ENCODE results near the gene KCNN4. TPM values are rescaled to one million over a fixed set of nuclear protein-coding genes. Genes with fewer than 3 reads are reported as not detected.

KCNN4 gene
- total RNA-seq, 6 experiments from 2014 or later = 0.18 to 1.4 (median 0.27) TPM; not detected in 1

- 86% methylated on average over 17 of the region's 37 CpGs for WGBS (ENCODE audit: insufficient coverage, low coverage, low lambda C conversion rate, missing lambda C conversion rate)
- Histone ChIP-seq H3K4me3 (no peak overlapping the region), H3K27ac (no peak overlapping the region), H3K27me3 (no peaks in the 10 kb centered on the region), H3K4me1 (no peaks in the 10 kb centered on the region), H3K9me3 (no peaks in the 10 kb centered on the region), H3K36me3 (no peaks in the 10 kb centered on the region)
- intact Hi-C loops (cut with DNase I) = no loop called here
- ATAC-seq (no peak), DNase-seq (no peak)
- TF ChIP-seq CTCF (IDR thresholded peaks at IDR 0.05) (no peak), POLR2A (IDR thresholded peaks at IDR 0.05) (no peak)
Measured at GRCh38 chr19:43719378-43719868, 61.4 kb downstream of the KCNN4 start.

- DNase-seq (no peak), ATAC-seq (no peak)
- no peaks in the 10 kb centered on the region for H3K36me3 ChIP-seq
- 70% methylated on average over 5 of the region's 60 CpGs for WGBS (ENCODE audit: insufficient coverage, low coverage, low lambda C conversion rate, missing lambda C conversion rate)
- no peaks in the 10 kb centered on the region for H3K27me3 ChIP-seq
- intact Hi-C loops (cut with DNase I) = no loop called here
- H3K9me3 ChIP-seq = no peaks in the 10 kb centered on the region
- no peak overlapping the region for H3K27ac ChIP-seq
- no peak overlapping the region for H3K4me3 ChIP-seq
- TF ChIP-seq CTCF (IDR thresholded peaks at IDR 0.05) (no peak), POLR2A (IDR thresholded peaks at IDR 0.05) (no peak)
- no peaks in the 10 kb centered on the region for H3K4me1 ChIP-seq
Measured at GRCh38 chr19:43718627-43719377, 62.0 kb downstream of the KCNN4 start.

Other genes starting within 250 kb of the KCNN4 start
- gene ZNF575, start 247.8 kb downstream of the KCNN4 start, total RNA-seq = under 1 TPM in 5 of 6 experiments, not detected in 1; 0.89 to 0.99 (median 0.95) TPM
- 1 to 10 TPM; 5.5 to 8.4 (median 7.5) TPM for gene XRCC1, start 205.4 kb downstream of the KCNN4 start, total RNA-seq
- 1 to 10 TPM in 1 of 6 experiments, under 1 TPM in 4, not detected in 1; 0.58 to 1.5 (median 0.81) TPM for gene PINLYP, start 205.2 kb downstream of the KCNN4 start, total RNA-seq
- gene IRGQ, start 184.8 kb downstream of the KCNN4 start, total RNA-seq = 10 to 100 TPM in 4 of 6 experiments, 1 to 10 TPM in 2; 9.1 to 18.6 (median 11.0) TPM
- 10 to 100 TPM in 4 of 6 experiments, 1 to 10 TPM in 2; 7.7 to 15.8 (median 10.3) TPM for gene ZNF576, start 184.4 kb downstream of the KCNN4 start, total RNA-seq
- under 1 TPM in 5 of 6 experiments, not detected in 1; 0.09 to 0.37 (median 0.18) TPM for gene SRRM5, start 168.9 kb downstream of the KCNN4 start, total RNA-seq
- gene ZNF428, start 161.3 kb downstream of the KCNN4 start, total RNA-seq = 10 to 100 TPM; 10.9 to 16.7 (median 13.3) TPM
- 1 to 10 TPM; 2.2 to 4.7 (median 3.7) TPM for gene CADM4, start 141.1 kb downstream of the KCNN4 start, total RNA-seq
- 10 to 100 TPM in 1 of 6 experiments, 1 to 10 TPM in 4, under 1 TPM in 1; 0.90 to 13.3 (median 2.3) TPM for gene PLAUR, start 110.8 kb downstream of the KCNN4 start, total RNA-seq
- not detected for gene IRGC, start 64.9 kb downstream of the KCNN4 start, total RNA-seq
- gene SMG9, start 26.0 kb downstream of the KCNN4 start, total RNA-seq = 10 to 100 TPM in 2 of 6 experiments, 1 to 10 TPM in 4; 6.5 to 13.5 (median 9.8) TPM
- under 1 TPM in 2 of 6 experiments, not detected in 4; 0.80 to 0.87 TPM for gene LYPD5, start 21.5 kb upstream of the KCNN4 start, total RNA-seq
- gene ZNF283, start 46.3 kb upstream of the KCNN4 start, total RNA-seq = 1 to 10 TPM; 1.7 to 4.0 (median 2.2) TPM
- gene ZNF404, start 103.0 kb upstream of the KCNN4 start, total RNA-seq = 1 to 10 TPM in 1 of 6 experiments, under 1 TPM in 4, not detected in 1; 0.26 to 1.4 (median 0.66) TPM
- 1 to 10 TPM; 2.9 to 5.4 (median 4.7) TPM for gene ZNF45, start 154.3 kb upstream of the KCNN4 start, total RNA-seq
- 1 to 10 TPM in 5 of 6 experiments, under 1 TPM in 1; 0.50 to 2.9 (median 1.6) TPM for gene ZNF221, start 170.3 kb upstream of the KCNN4 start, total RNA-seq
- 1 to 10 TPM; 1.9 to 5.8 (median 3.1) TPM for gene ZNF155, start 203.2 kb upstream of the KCNN4 start, total RNA-seq
- 1 to 10 TPM; 1.0 to 5.8 (median 1.8) TPM for gene ZNF230, start 222.0 kb upstream of the KCNN4 start, total RNA-seq
- gene ZNF222, start 244.4 kb upstream of the KCNN4 start, total RNA-seq = 1 to 10 TPM in 5 of 6 experiments, under 1 TPM in 1; 0.87 to 1.8 (median 1.2) TPM